Panc1 (cell line): ENCODE results near the gene SHKBP1. TPM values are rescaled to one million over a fixed set of nuclear protein-coding genes. Genes with fewer than 3 reads are reported as not detected.

Experiments used
- ATAC-seq: fragments of 200-7000 bp; cut with Tn5 transposase; 2 replicates; pipeline ENCODE4 v1.9.1; 2020; ENCODE audit warnings: mild to moderate bottlenecking, moderate library complexity
- BruUV-seq: library from RNA; stranded (reverse); fragments of 400-500 nt; replicated peaks from 2 replicates; lab custom pipeline; 2021; lab: Mats Ljungman, UMichigan
- CTCF ChIA-PET: fragments of 300-600 bp; sonication (Branson Sonifier 250); formaldehyde crosslinking; loops from one replicate; lab custom pipeline; 2022; ENCODE audit warnings: antibody characterized with exemption; lab: Charles Lee
- POLR2A ChIA-PET: fragments of 300-600 bp; sonication (Branson Sonifier 250); formaldehyde crosslinking; loops from one replicate; lab custom pipeline; 2022; ENCODE audit warnings: antibody characterized with exemption; lab: Charles Lee
- DNase-seq: peaks from one replicate; pipeline ENCODE4 v3.0.0-alpha.2; 2010; ENCODE audit warnings: low read depth, low spot score
- H3K27ac ChIP-seq: 2 replicates; pipeline ENCODE4 v1.5.1; 2011; ENCODE audit warnings: mild to moderate bottlenecking, low read length, inconsistent platforms
- H3K27me3 ChIP-seq: fragments of 200-500 bp; sonication (Bioruptor generic); 2 replicates; pipeline ENCODE4 v1.6.0; 2014; ENCODE audit warnings: low read length, inconsistent platforms; ENCODE audit not compliant: control insufficient read depth, insufficient read depth
- H3K36me3 ChIP-seq: fragments of 200-500 bp; sonication (Bioruptor generic); 2 replicates; pipeline ENCODE4 v1.5.1; 2014; ENCODE audit warnings: inconsistent platforms, mild to moderate bottlenecking, low read length, moderate library complexity; ENCODE audit not compliant: control insufficient read depth, insufficient read depth
- H3K4me1 ChIP-seq: 2 replicates; pipeline ENCODE4 v1.5.1; 2011; ENCODE audit warnings: inconsistent platforms, mild to moderate bottlenecking, low read length, moderate library complexity; ENCODE audit not compliant: control insufficient read depth, insufficient read depth
- H3K4me3 ChIP-seq, 2 experiments: 2 replicates each; pipeline ENCODE4 v1.5.1; 2011 to 2012; ENCODE audit warnings: low read depth in 2 of 2, low read length in 2 of 2, mild to moderate bottlenecking in 2 of 2, inconsistent platforms in 1 of 2, moderate library complexity in 1 of 2
- H3K9me3 ChIP-seq: fragments of 200-500 bp; sonication (Bioruptor generic); 2 replicates; pipeline ENCODE4 v1.5.1; 2014; ENCODE audit warnings: low read depth, mild to moderate bottlenecking, inconsistent platforms, low read length, moderate library complexity; ENCODE audit not compliant: control insufficient read depth, insufficient read depth
- CTCF ChIP-seq: fragments of 450-650 bp; IDR thresholded peaks from 2 replicates; pipeline ENCODE4 v1.5.1; 2017; ENCODE audit warnings: mild to moderate bottlenecking
- POLR2AphosphoS5 ChIP-seq: IDR thresholded peaks from 2 replicates; pipeline ENCODE4 v1.6.1; 2012; ENCODE audit warnings: mild to moderate bottlenecking, low read depth, low read length, moderate library complexity
- REST ChIP-seq, 2 experiments: IDR thresholded peaks; 2 replicates each; pipeline ENCODE4 v1.6.1; 2011 to 2012; ENCODE audit warnings: low read depth in 2 of 2, control low read depth in 1 of 2, low read length in 1 of 2, mild to moderate bottlenecking in 1 of 2, moderate library complexity in 1 of 2; ENCODE audit not compliant: insufficient read depth in 1 of 2
- SIN3A ChIP-seq: IDR thresholded peaks from 2 replicates; pipeline ENCODE4 v1.6.1; 2012; ENCODE audit warnings: low read depth, mild to moderate bottlenecking, low read length, moderate library complexity, borderline replicate concordance; ENCODE audit not compliant: insufficient read depth
- TCF7L2 ChIP-seq: IDR thresholded peaks from 2 replicates; pipeline ENCODE4 v1.6.1; 2011; ENCODE audit warnings: mild to moderate bottlenecking, low read depth, low read length, inconsistent platforms
- in situ Hi-C: cut with HindIII; loops from 2 replicates; pipeline ENCODE4 v1.10.0; 2016; ENCODE audit warnings: low sequenced_read_pairs, low pct_unique_long_range_greater_than_20kb
- intact Hi-C: fragments of 100-400 bp; cut with micrococcal nuclease; formaldehyde crosslinking; loops from one replicate; pipeline ENCODE4 v1.10.0; 2022; ENCODE audit not compliant: unreplicated experiment
- total RNA-seq: library from RNA; stranded (reverse); gene quantifications from one replicate; pipeline ENCODE4 v1.2.1, GENCODE V29; 2021; ENCODE audit not compliant: unreplicated experiment

Gene SHKBP1
- total RNA-seq, 1 experiment from 2014 or later = 55.9 TPM

DNA sequence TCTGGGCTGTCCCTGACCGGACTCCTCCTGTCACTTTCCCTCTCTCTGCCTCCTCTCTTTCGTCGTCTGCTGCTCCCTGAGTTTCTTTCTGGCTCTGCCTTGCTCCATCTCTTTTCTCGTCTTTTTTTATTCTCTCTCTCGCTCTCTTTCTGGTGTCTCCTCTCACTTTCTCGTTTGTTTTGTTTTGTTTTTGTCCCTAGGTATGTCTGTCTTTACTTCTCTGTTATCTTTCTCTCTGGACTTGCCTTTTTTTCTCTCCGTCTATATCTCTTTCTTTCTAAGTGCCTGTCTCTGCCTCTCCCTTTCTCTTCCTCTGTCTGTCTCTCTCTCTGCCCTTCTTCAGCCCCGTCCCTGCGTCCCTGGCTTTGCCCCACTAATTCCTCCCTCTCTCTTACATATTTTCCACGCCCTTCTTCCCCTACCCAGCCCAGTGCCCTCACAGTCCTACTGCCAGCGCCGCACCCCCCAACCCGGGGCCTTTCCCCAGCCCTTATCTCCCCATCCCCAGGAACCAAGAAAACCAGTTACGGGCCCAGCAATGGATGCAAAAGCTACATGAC is 48.1 kb upstream of the SHKBP1 start:
- POLR2A ChIA-PET = interaction anchor here (0.6 kb wide), 1 partner anchor 92 kb away, joined by 4 read pairs; no protein-coding TSS in a partner anchor
- CTCF ChIA-PET = interaction anchor here (0.6 kb wide), 2 partner anchors 12 to 27 kb away, joined by 3 read pairs; no protein-coding TSS in a partner anchor
- no TSS peak for BruUV-seq

More for the DNA sequence above, 48.1 kb upstream of the SHKBP1 start:
- Histone ChIP-seq H3K4me3 (no peak overlapping the region; a peak in 1 of 4 replicates), H3K36me3 (no peaks in the 10 kb centered on the region), H3K9me3 (no peaks in the 10 kb centered on the region), H3K27me3 (no peaks in the 10 kb centered on the region), H3K27ac (peak overlapping the region; percentile 44; the same call in 1 of the 2 replicates), H3K4me1 (peaks cover 8% of the 10 kb centered on the region)
- ATAC-seq (no peak), DNase-seq (no peak)
- intact Hi-C loops (no loop called here), in situ Hi-C loops (no loop called here)
- TF ChIP-seq SIN3A (no peak), POLR2AphosphoS5 (no peak), TCF7L2 (no peak), CTCF (no peak), REST (IDR thresholded peaks at IDR 0.05; ENCODE audit: insufficient read depth in 1 of 2, low read depth in 2 of 2, low read length in 1 of 2) (no peak)
